ENCODE data around the gene TDRD6. TPM values are rescaled to one million over a fixed set of nuclear protein-coding genes. Genes with fewer than 3 reads are reported as not detected.
A peak's percentile ranks its signal among the peaks of the same experiment; 100 is the strongest.

Gene TDRD6
- total RNA-seq, 1 donor from 2014 or later = 0.58 TPM

- DNase-seq (ENCODE audit: low spot score) = no peak
Observed at GRCh38 chr6:46676604-46677313, 10.9 kb upstream of the TDRD6 start.

- no peak for DNase-seq (ENCODE audit: low spot score)
Observed at GRCh38 chr6:46677314-46677654, 10.4 kb upstream of the TDRD6 start.

GRCh38 chr6:46684771-46685170 is 2.9 kb upstream of the TDRD6 start:
- DNase-seq (ENCODE audit: low spot score) = no peak

- DNase-seq (ENCODE audit: low spot score) = no peak
Observed at GRCh38 chr6:46688117-46688965, 656 bp downstream of the TDRD6 start.

- DNase-seq (ENCODE audit: low spot score) = no peak
Observed at GRCh38 chr6:46688966-46689335, 1.3 kb downstream of the TDRD6 start.

- no peak for DNase-seq (ENCODE audit: low spot score)
Observed at GRCh38 chr6:46689657-46690056, 2.0 kb downstream of the TDRD6 start.

GRCh38 chr6:46690141-46690755 is 2.6 kb downstream of the TDRD6 start:
- DNase-seq (ENCODE audit: low spot score) = no peak

- no peak for DNase-seq (ENCODE audit: low spot score)
Observed at GRCh38 chr6:46690911-46691451, 3.3 kb downstream of the TDRD6 start.

GRCh38 chr6:46699970-46700369 is 12.3 kb downstream of the TDRD6 start:
- DNase-seq (ENCODE audit: low spot score) = no peak

- DNase-seq (ENCODE audit: low spot score) = no peak
Observed at GRCh38 chr6:46704562-46704961, 16.9 kb downstream of the TDRD6 start.

GRCh38 chr6:46706464-46706863 is 18.8 kb downstream of the TDRD6 start:
- DNase-seq (ENCODE audit: low spot score) = no peak

GRCh38 chr6:46711491-46711890 is 23.8 kb downstream of the TDRD6 start:
- no peak for DNase-seq (ENCODE audit: low spot score)

GRCh38 chr6:46715141-46715540 is 27.5 kb downstream of the TDRD6 start:
- no peak for DNase-seq (ENCODE audit: low spot score)

- no peak for DNase-seq (ENCODE audit: low spot score)
Observed at GRCh38 chr6:46719099-46719498, 31.4 kb downstream of the TDRD6 start.

- DNase-seq (ENCODE audit: low spot score) = no peak
Observed at GRCh38 chr6:46720401-46720800, 32.7 kb downstream of the TDRD6 start.

- no peak for DNase-seq (ENCODE audit: low spot score)
Observed at GRCh38 chr6:46729787-46730326, 42.2 kb downstream of the TDRD6 start.

GRCh38 chr6:46730921-46731461 is 43.3 kb downstream of the TDRD6 start:
- no peak for DNase-seq (ENCODE audit: low spot score)

- DNase-seq (ENCODE audit: low spot score) = no peak
Observed at GRCh38 chr6:46733341-46733801, 45.7 kb downstream of the TDRD6 start.

GRCh38 chr6:46734867-46735719 is 47.4 kb downstream of the TDRD6 start, which contains the start of gene PLA2G7:
TSS of gene PLA2G7 (minus strand) at chr6:46735375. CDS start at chr6:46722891, 12,484 bp downstream.
- peak; percentile 89 for DNase-seq (ENCODE audit: low spot score)

- no peak for DNase-seq (ENCODE audit: low spot score)
Observed at GRCh38 chr6:46735720-46736031, 48.0 kb downstream of the TDRD6 start.

Data from mesenteric fat pad (tissue), 1 donor.